Measurements from ENCODE around the gene PSMC5. TPM values are rescaled to one million over a fixed set of nuclear protein-coding genes. Genes with fewer than 3 reads are reported as not detected.

The PSMC5 gene
- total RNA-seq, 1 donor from 2014 or later: 49.6 TPM

DNA sequence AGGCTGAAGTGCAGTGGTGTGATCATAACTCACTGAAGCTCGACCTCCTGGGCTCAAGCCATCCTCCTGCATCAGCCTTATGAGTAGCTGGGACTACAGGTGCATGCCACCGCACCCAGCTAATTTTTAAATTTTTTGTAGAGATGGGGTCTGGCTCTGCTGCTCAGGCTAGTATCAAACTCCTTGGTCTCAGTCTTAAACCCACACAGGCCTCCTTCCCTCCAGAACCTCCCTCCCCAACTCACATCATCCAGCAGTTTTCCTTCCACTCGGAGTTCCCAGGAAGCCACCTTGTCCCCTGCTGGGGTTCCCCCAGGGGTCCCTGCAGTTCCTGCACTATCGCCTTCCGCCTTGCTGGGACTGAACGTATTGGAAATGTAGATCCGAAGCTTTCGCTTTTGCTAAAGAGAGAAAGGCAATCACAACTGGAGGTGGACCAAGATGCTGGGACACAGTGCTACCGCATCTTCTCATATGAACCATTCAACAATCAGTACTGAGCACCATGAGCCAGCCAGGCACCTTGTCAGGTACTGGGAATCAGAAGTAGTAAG lies 8.0 kb downstream of the PSMC5 start:
- Histone ChIP-seq H3K27ac (no peak overlapping the region), H3K9ac (no peak overlapping the region), H3K9me3 (ENCODE audit: low read depth) (no peaks in the 10 kb centered on the region), H3K79me2 (ENCODE audit: low read depth) (peaks cover 30% of the 10 kb centered on the region), H4K20me1 (ENCODE audit: low read depth) (peaks cover 13% of the 10 kb centered on the region), H2AFZ (replicated peaks) (no peak overlapping the region), H3K4me2 (no peak overlapping the region), H3F3A (ENCODE audit: low read depth) (peaks cover 34% of the 10 kb centered on the region), H3K27me3 (no peaks in the 10 kb centered on the region), H3K36me3 (no peaks in the 10 kb centered on the region), H3K4me3 (no peak overlapping the region), H3K4me1 (peaks cover 14% of the 10 kb centered on the region)
- Mint-ChIP-seq H3K27me3 (ENCODE audit: insufficient read depth, low read depth) (peaks cover 5% of the 10 kb centered on the region), H3K4me3 (no peak overlapping the region), H3K4me1 (peaks cover 12% of the 10 kb centered on the region), H3K27ac (no peak overlapping the region), H3K36me3 (peaks cover 26% of the 10 kb centered on the region), H3K9me3 (no peaks in the 10 kb centered on the region)
- TF ChIP-seq, protein P1, sequence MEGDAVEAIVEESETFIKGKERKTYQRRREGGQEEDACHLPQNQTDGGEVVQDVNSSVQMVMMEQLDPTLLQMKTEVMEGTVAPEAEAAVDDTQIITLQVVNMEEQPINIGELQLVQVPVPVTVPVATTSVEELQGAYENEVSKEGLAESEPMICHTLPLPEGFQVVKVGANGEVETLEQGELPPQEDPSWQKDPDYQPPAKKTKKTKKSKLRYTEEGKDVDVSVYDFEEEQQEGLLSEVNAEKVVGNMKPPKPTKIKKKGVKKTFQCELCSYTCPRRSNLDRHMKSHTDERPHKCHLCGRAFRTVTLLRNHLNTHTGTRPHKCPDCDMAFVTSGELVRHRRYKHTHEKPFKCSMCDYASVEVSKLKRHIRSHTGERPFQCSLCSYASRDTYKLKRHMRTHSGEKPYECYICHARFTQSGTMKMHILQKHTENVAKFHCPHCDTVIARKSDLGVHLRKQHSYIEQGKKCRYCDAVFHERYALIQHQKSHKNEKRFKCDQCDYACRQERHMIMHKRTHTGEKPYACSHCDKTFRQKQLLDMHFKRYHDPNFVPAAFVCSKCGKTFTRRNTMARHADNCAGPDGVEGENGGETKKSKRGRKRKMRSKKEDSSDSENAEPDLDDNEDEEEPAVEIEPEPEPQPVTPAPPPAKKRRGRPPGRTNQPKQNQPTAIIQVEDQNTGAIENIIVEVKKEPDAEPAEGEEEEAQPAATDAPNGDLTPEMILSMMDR (IDR thresholded peaks at IDR 0.05): no peak
- TF ChIP-seq EZH2 (IDR thresholded peaks at IDR 0.05): no peak
- TF ChIP-seq EZH2phosphoT487 (IDR thresholded peaks at IDR 0.05): no peak
- no peak for DNase-seq (ENCODE audit: low spot score)

DNA sequence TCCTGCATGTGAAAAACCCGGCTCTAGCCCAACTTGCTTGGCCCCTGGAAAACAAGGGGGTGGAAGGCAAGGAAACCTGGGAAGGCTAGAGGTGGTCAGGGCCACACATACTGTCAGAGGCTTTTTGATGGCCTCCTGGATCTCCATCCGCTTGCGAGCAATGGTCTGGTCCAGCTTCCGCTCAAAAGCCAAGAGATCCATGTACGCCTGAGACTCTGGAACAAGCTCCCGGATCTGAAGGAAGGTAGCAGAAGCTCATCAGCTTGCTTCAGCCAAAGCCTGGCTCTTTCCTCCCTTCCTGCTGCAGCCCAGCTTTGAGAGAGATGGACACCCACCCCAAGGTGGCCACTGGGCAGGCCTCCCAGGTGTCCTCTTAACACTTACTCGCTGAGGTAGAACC lies 9.6 kb downstream of the PSMC5 start:
- peaks cover 45% of the 10 kb centered on the region for H3K79me2 ChIP-seq (ENCODE audit: low read depth)
- H3K4me2 ChIP-seq: no peak overlapping the region
- TF ChIP-seq EZH2phosphoT487 (IDR thresholded peaks at IDR 0.05) (no peak), EZH2 (IDR thresholded peaks at IDR 0.05) (no peak)
- TF ChIP-seq, protein P1 (IDR thresholded peaks at IDR 0.05): no peak
- Mint-ChIP-seq H3K4me1 (peaks cover 25% of the 10 kb centered on the region), H3K4me3 (no peak overlapping the region), H3K9me3 (no peaks in the 10 kb centered on the region), H3K27me3 (ENCODE audit: insufficient read depth, low read depth) (peaks cover 3% of the 10 kb centered on the region), H3K27ac (no peak overlapping the region), H3K36me3 (peaks cover 18% of the 10 kb centered on the region)
- H3K36me3 ChIP-seq: no peaks in the 10 kb centered on the region
- H3K9me3 ChIP-seq (ENCODE audit: low read depth): no peaks in the 10 kb centered on the region
- no peak overlapping the region for H3K9ac ChIP-seq
- no peak overlapping the region for H3K27ac ChIP-seq
- no peak overlapping the region for H2AFZ ChIP-seq (replicated peaks)
- H3K4me1 ChIP-seq: peaks cover 21% of the 10 kb centered on the region
- DNase-seq (ENCODE audit: low spot score): no peak
- H3K4me3 ChIP-seq: no peak overlapping the region
- H4K20me1 ChIP-seq (ENCODE audit: low read depth): peaks cover 29% of the 10 kb centered on the region
- peaks cover 34% of the 10 kb centered on the region for H3F3A ChIP-seq (ENCODE audit: low read depth)
- H3K27me3 ChIP-seq: no peaks in the 10 kb centered on the region

DNA sequence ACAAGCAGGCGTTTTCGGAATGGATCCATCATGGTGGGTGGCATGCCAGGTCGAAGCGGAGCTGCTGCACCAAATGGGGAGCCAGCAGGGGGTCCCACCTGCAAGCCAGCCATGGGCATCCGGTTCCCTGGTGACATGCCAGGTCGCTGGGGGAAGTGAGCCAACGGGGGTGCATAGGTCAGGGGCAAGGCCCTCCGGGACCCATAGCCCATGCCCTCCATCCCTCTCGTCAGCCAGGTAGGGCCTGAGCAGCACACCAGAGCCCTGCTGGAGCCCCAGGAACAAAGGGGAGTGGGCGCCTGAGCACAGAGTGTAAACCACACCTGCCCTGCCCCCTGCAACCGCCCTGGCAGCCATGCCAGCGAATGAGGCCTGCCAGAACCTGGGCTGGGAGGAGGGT lies 10.2 kb downstream of the PSMC5 start:
- no peak overlapping the region for H3K4me3 ChIP-seq
- no peaks in the 10 kb centered on the region for H3K9me3 ChIP-seq (ENCODE audit: low read depth)
- H2AFZ ChIP-seq (replicated peaks): no peak overlapping the region
- Mint-ChIP-seq H3K27me3 (ENCODE audit: insufficient read depth, low read depth) (peaks cover under 1% of the 10 kb centered on the region), H3K4me3 (no peak overlapping the region), H3K4me1 (peaks cover 25% of the 10 kb centered on the region), H3K36me3 (peaks cover 12% of the 10 kb centered on the region), H3K27ac (no peak overlapping the region), H3K9me3 (no peaks in the 10 kb centered on the region)
- TF ChIP-seq EZH2phosphoT487 (IDR thresholded peaks at IDR 0.05): no peak
- TF ChIP-seq, protein P1 (IDR thresholded peaks at IDR 0.05): no peak
- H3K9ac ChIP-seq: no peak overlapping the region
- H3K36me3 ChIP-seq: no peaks in the 10 kb centered on the region
- peaks cover 34% of the 10 kb centered on the region for H3F3A ChIP-seq (ENCODE audit: low read depth)
- H3K27me3 ChIP-seq: no peaks in the 10 kb centered on the region
- no peak overlapping the region for H3K4me2 ChIP-seq
- peaks cover 21% of the 10 kb centered on the region for H3K4me1 ChIP-seq
- DNase-seq (ENCODE audit: low spot score): no peak
- no peak overlapping the region for H3K27ac ChIP-seq
- peaks cover 46% of the 10 kb centered on the region for H3K79me2 ChIP-seq (ENCODE audit: low read depth)
- peaks cover 29% of the 10 kb centered on the region for H4K20me1 ChIP-seq (ENCODE audit: low read depth)
